ENCODE results near the gene ZNF224.

Gene ZNF224

DNA sequence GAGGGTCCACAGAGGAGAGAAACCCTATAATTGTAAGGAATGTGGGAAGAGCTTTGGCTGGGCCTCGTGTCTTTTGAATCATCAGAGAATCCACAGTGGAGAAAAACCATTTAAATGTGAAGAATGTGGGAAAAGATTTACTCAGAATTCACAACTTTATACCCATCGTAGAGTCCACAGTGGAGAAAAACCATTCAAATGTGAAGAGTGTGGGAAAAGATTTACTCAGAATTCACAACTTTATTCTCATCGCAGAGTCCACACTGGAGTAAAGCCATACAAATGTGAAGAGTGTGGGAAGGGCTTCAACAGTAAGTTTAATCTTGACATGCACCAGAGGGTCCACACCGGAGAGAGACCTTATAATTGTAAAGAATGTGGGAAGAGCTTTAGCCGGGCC, 37.8 kb downstream of the ZNF224 start:
- TF ChIP-seq, protein P1, sequence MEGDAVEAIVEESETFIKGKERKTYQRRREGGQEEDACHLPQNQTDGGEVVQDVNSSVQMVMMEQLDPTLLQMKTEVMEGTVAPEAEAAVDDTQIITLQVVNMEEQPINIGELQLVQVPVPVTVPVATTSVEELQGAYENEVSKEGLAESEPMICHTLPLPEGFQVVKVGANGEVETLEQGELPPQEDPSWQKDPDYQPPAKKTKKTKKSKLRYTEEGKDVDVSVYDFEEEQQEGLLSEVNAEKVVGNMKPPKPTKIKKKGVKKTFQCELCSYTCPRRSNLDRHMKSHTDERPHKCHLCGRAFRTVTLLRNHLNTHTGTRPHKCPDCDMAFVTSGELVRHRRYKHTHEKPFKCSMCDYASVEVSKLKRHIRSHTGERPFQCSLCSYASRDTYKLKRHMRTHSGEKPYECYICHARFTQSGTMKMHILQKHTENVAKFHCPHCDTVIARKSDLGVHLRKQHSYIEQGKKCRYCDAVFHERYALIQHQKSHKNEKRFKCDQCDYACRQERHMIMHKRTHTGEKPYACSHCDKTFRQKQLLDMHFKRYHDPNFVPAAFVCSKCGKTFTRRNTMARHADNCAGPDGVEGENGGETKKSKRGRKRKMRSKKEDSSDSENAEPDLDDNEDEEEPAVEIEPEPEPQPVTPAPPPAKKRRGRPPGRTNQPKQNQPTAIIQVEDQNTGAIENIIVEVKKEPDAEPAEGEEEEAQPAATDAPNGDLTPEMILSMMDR (IDR thresholded peaks at IDR 0.05; ENCODE audit: low read depth, low read length, missing control alignments): no peak
- DNase-seq (ENCODE audit: low read depth): no peak
- no peak overlapping the region for H3K4me3 ChIP-seq (ENCODE audit: low read depth, low read length)
- in situ Hi-C loops (cut with HindIII; ENCODE audit: low sequenced_read_pairs): no loop called here

DNA sequence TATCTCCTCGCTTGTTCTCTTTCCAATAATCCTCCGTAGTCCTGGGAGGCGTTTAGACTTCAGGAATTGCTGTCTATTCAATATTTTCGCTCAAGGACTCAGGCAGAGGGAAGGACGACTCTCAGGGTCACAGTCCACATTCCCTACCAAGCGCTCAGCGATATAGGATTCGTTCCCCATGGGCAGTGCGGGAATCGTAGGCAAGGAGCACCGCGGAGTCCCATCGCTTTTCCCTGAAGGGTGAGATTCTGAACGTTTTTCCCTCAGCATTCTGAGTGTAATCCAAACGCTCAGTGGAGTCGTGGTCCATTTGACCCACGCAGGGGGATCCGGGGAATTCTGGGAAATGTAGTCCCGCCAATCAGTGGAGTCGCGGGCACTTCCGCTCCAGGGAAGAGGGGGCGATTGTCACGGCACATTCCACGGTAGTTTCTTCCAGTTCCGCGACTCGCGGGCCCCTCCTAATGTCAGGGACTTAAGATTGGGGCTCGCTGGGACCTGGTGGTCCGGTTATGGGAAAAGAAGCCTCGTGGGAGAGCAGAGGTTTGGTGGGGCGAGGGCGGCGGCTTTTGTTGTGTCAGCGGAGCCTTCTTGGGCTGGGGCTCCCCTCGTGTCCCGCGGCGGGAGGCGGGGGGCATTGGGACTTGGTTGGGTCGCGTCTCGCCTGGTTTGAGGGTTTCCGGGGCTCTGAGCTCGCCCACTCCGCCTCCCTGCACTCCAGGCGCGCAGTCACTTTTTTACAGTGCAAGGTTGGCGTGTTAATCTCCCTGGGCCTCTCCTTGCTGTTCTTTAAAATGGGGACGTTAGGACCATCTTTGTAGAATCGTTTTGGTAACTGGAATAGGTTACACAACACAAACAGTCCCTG, 47.3 kb downstream of the ZNF224 start, which contains the start of gene ZNF234:
Gene ZNF234 (plus strand): TSS at position 364 of the 868 bp plus-strand sequence. CDS start 3,079 bp downstream, outside the sequence.
- DNase-seq (ENCODE audit: low read depth): peak; percentile 55
- in situ Hi-C loops (cut with HindIII; ENCODE audit: low sequenced_read_pairs): no loop called here
- TF ChIP-seq, protein P1 (IDR thresholded peaks at IDR 0.05; ENCODE audit: low read depth, low read length, missing control alignments): no peak
- peak within 1 kb of the TSS; percentile 75 for H3K4me3 ChIP-seq (ENCODE audit: low read depth, low read length)

DNA sequence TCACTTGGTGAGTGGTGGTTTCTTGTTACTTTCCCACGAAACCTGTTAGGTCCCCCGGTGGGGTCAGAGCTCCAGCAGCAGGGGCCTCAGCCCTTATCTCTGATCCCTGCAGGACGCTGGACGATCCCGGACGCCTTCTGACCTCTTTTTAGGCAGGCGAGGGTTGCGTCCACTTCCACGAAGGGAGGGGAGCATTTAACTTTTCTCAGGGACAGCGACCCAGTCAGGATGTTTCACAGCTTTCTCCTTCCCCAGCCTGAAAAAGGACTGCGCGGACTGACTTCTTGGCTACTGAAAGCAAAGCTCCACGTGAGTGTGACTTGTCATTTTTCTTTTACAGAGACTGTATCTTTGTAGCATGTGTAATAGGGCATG, 47.9 kb downstream of the ZNF224 start:
- DNase-seq (ENCODE audit: low read depth): no peak
- H3K4me3 ChIP-seq (ENCODE audit: low read depth, low read length): peak overlapping the region; percentile 75
- in situ Hi-C loops (cut with HindIII; ENCODE audit: low sequenced_read_pairs): no loop called here
- TF ChIP-seq, protein P1 (IDR thresholded peaks at IDR 0.05; ENCODE audit: low read depth, low read length, missing control alignments): no peak

DNA sequence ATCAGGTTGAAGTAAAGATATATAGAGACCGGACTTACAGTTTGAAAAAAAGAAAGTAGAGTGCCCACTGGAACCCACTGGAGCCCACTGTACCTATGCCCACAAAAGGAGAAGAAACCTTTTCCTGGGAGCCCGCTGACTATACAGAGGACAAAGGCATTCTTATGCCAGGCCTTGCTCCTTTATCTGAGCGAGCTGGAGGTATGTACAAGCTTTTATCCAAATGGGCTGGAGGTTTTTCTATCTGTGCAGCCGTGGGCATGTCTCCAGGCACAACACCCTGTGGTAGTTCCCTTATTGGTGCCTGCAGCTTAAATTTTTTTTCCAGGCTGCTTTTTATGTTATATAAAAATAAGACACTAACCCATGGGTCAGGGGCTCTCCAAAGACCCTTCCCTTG, 55.6 kb downstream of the ZNF224 start:
- no peak overlapping the region for H3K4me3 ChIP-seq (ENCODE audit: low read depth, low read length)
- TF ChIP-seq, protein P1 (IDR thresholded peaks at IDR 0.05; ENCODE audit: low read depth, low read length, missing control alignments): no peak
- in situ Hi-C loops (cut with HindIII; ENCODE audit: low sequenced_read_pairs): no loop called here
- DNase-seq (ENCODE audit: low read depth): no peak

DNA sequence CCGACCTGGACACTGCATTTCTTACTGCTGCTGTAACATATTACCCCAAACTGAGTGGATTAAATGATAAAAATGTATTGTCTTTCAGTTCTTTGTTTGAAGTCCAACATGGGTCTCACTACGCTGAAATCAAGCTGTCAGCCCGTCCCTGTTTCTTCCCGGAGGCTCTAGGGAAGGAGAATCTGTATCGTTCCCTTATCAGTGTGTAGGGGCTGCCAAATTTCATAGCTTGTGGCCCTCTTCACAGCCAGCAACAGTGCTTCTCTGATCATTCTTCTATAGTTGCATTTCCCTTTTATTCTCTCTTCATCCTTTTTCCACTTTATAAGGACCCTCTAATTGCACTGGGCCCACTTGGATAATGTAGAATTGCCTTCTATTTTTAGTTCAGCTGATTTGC, 57.3 kb downstream of the ZNF224 start:
- in situ Hi-C loops (cut with HindIII; ENCODE audit: low sequenced_read_pairs): no loop called here
- H3K4me3 ChIP-seq (ENCODE audit: low read depth, low read length): no peak overlapping the region
- TF ChIP-seq, protein P1 (IDR thresholded peaks at IDR 0.05; ENCODE audit: low read depth, low read length, missing control alignments): no peak
- DNase-seq (ENCODE audit: low read depth): no peak

DNA sequence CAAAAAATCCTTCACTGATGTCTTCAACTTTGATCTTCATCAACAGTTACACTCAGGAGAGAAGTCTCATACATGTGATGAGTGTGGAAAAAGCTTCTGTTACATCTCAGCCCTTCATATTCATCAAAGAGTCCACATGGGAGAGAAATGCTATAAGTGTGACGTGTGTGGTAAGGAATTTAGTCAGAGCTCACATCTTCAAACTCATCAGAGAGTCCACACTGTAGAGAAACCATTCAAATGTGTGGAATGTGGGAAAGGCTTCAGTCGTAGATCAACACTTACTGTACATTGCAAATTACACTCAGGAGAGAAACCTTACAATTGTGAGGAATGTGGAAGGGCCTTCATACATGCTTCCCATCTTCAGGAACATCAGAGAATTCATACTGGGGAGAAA, 62.3 kb downstream of the ZNF224 start:
- DNase-seq (ENCODE audit: low read depth): no peak
- TF ChIP-seq, protein P1 (IDR thresholded peaks at IDR 0.05; ENCODE audit: low read depth, low read length, missing control alignments): no peak
- in situ Hi-C loops (cut with HindIII; ENCODE audit: low sequenced_read_pairs): no loop called here
- H3K4me3 ChIP-seq (ENCODE audit: low read depth, low read length): no peak overlapping the region

Data from astrocyte of the cerebellum (primary cell).